GM12874 (cell line): Measurements from ENCODE around the gene ENOX1.

Source experiments
- TF ChIP-seq, protein P1 (sequence below): IDR thresholded peaks from 2 replicates; pipeline ENCODE4 v1.5.1; 2011; ENCODE audit warnings: low read depth, mild to moderate bottlenecking, control low read depth, low read length, moderate library complexity; ENCODE audit not compliant: insufficient read depth

The ENOX1 gene

DNA sequence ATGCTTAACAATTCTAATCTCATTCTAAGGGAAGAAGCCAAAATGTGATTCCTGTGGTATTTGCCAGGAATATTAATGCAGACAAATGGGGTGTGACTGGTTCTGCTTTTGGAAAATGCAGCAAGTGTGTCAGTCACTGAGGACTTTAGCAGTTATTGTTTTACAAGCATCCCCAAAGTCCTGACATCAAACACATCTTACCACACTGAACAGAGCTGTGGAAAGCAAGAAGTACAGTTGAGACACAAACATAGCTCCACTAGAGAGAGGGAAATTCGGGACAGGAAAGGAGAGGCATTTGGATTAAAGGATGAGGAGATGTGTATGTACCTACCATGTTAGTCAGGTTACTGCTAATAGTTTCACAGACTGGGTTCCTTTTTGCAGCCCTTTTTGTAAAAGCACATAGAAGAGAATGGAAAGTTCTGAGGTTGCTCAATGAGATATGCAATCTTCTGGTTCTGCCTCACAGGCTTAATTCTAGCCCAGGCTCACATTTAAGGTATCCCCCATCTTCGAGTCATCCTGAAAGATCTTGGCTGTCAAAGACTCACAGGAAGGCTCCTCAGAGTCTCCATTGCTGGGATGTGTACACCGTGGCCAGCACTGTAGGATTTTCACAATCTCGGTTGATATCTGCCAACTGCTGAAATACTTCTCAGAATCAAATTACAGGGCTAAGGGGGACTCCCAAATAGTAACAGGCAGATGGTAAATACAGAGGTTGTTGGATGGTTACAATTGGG lies 446.8 kb downstream of the ENOX1 start:
- TF ChIP-seq, protein P1, sequence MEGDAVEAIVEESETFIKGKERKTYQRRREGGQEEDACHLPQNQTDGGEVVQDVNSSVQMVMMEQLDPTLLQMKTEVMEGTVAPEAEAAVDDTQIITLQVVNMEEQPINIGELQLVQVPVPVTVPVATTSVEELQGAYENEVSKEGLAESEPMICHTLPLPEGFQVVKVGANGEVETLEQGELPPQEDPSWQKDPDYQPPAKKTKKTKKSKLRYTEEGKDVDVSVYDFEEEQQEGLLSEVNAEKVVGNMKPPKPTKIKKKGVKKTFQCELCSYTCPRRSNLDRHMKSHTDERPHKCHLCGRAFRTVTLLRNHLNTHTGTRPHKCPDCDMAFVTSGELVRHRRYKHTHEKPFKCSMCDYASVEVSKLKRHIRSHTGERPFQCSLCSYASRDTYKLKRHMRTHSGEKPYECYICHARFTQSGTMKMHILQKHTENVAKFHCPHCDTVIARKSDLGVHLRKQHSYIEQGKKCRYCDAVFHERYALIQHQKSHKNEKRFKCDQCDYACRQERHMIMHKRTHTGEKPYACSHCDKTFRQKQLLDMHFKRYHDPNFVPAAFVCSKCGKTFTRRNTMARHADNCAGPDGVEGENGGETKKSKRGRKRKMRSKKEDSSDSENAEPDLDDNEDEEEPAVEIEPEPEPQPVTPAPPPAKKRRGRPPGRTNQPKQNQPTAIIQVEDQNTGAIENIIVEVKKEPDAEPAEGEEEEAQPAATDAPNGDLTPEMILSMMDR = no peak

- TF ChIP-seq, protein P1 = no peak
Observed at GRCh38 chr13:43339145-43339804, 447.5 kb downstream of the ENOX1 start.

- TF ChIP-seq, protein P1 = no peak
Observed at GRCh38 chr13:43335764-43336163, 451.0 kb downstream of the ENOX1 start.

- TF ChIP-seq, protein P1 = no peak
Observed at GRCh38 chr13:43333176-43333575, 453.6 kb downstream of the ENOX1 start.

DNA sequence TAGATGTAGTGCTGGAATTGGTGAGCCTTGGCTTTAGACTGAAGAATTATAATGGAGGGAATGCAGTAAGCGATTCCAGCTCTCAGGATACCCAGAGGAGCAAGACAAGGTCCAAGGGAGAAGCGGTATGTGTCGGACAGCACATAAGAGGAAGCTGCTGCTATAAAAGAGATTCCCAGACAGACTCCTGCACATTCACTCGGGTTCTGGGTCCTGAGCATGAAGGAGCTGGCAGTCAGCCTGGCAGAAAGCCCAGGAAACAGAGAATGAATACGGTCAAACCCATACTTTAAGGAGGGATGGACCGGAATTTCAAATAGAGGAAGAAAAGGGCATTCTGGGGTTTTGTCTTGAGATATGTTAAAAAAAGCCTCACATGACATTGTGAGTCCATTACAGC lies 455.1 kb downstream of the ENOX1 start:
- TF ChIP-seq, protein P1 = no peak

- TF ChIP-seq, protein P1 = no peak
Observed at GRCh38 chr13:43329702-43330101, 457.1 kb downstream of the ENOX1 start.

DNA sequence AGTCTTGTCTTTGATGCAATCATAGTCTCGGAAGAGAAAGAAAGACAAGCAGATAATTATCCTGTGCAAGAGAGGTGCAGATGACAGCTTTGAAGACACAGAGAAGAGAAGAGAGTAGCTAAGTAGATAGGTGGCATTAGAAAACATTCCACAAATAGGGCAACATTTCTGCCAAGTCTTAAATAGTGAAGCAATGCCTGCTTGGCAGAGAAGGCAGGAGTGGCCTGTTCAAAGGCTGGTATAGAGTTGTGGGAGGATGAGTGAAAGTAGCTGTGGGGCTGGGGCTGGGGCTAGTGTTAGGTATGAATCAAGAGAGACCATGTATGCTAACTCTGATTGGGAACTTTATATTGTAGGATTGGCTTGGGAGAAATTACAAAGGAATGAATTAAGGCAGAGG lies 457.9 kb downstream of the ENOX1 start:
- TF ChIP-seq, protein P1 = no peak
